Testis (tissue), 2 donors: ENCODE data around the gene ITPK1.

Source experiments
- CTCF ChIP-seq, 3 experiments: fragments of 450-650 bp in 2 of 3; fragments of 200-600 bp in 1 of 3; sonication (generic) in 1 of 3; IDR thresholded peaks; one replicate each; pipeline ENCODE4 v1.5.1; 2016 to 2019; ENCODE audit warnings: antibody characterized with exemption in 3 of 3, mild to moderate bottlenecking in 2 of 3, moderate library complexity in 1 of 3
- POLR2A ChIP-seq: fragments of 450-650 bp; IDR thresholded peaks from one replicate; pipeline ENCODE4 v1.6.1; 2017; ENCODE audit warnings: antibody characterized with exemption, mild to moderate bottlenecking, moderate library complexity

GRCh38 chr14:93035585-93035916 lies 80.2 kb downstream of the ITPK1 start:
- TF ChIP-seq CTCF (IDR thresholded peaks at IDR 0.05): no peak
- TF ChIP-seq POLR2A: no peak
